Ureter (tissue), 1 donor: ENCODE results near the gene CSTPP1. TPM values are rescaled to one million over a fixed set of nuclear protein-coding genes. Genes with fewer than 3 reads are reported as not detected.
"Not testable (repeated sequence)": the region's sequence is repeated elsewhere in the genome, so short reads cannot be mapped to it uniquely, and the experiment has no call there.

Experiments used
- DNase-seq: peaks from one replicate; pipeline ENCODE4 v3.0.0-alpha.2; 2020; ENCODE audit warnings: low spot score
- total RNA-seq: library from RNA; stranded (reverse); gene quantifications from one replicate; pipeline ENCODE4 v1.2.4, GENCODE V29; 2023
- donor health status: DM: yes; HTN: yes; CAD: no.

Gene CSTPP1
- total RNA-seq, 1 donor from 2014 or later, result 43.0 TPM

- DNase-seq, result no peak
Observed at GRCh38 chr11:46953093-46953492, 16.5 kb downstream of the CSTPP1 start.

DNA sequence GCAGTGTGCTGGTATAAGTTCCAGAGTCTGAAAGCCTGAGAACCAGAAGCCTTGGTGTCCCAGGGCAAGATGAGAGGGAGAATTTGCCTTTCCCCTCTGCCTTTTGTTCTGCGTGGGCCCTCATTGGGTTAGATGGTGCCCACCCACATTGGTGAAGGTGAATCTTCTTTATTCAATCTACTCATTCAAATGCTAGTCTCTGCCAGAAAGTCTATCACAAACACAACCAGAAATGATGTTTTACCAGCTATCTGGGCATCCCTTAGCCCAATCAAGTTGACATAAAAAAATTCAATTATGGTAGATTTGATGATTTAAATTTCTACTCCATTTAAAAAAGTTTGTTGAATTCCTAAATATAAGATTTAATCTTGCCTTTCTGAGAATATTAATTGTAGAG, 22.2 kb downstream of the CSTPP1 start:
- DNase-seq, result no peak

DNA sequence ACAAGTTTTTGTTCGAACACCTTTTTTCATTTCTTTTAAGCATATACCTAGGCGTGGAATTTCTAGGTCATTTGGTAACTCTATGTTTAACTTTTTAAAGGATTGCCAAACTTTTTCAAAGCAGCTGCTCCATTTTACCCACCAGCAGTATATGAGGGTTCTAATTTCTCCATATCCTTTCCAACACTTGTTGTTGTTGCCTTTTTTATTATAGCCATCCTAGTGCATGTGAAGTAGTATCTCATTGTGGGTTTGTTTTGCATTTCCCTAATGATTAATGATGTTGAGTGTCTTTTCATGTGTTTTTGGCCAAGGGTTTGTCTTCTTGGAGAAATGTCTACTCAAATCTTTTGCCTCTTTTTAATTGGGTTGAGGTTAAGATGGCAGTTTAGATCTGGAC, 24.5 kb downstream of the CSTPP1 start:
- no peak for DNase-seq

GRCh38 chr11:46961886-46962285, 25.3 kb downstream of the CSTPP1 start:
- not testable (repeated sequence) for DNase-seq

DNA sequence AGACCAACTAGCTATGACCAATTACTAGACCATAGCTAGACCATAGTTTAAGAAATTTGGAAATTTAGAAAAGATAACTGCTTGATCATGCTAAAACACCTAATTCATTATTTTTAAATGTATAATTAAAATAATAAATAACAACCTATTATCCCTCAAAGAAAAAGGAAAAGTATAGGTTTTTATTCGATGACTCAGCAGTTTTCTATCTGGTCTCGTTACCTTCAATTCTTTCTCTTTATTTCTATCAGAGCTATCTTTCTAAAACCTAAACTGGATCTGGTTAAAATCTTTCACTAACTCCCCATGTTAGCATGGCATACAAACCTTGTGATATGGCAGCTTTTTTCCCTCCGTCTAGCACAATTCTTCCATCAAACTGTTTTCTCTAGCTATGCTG, 27.3 kb downstream of the CSTPP1 start:
- no peak for DNase-seq

GRCh38 chr11:46966773-46967172, 30.2 kb downstream of the CSTPP1 start:
- DNase-seq, result no peak

- DNase-seq, result no peak
Observed at GRCh38 chr11:46967962-46968361, 31.4 kb downstream of the CSTPP1 start.

DNA sequence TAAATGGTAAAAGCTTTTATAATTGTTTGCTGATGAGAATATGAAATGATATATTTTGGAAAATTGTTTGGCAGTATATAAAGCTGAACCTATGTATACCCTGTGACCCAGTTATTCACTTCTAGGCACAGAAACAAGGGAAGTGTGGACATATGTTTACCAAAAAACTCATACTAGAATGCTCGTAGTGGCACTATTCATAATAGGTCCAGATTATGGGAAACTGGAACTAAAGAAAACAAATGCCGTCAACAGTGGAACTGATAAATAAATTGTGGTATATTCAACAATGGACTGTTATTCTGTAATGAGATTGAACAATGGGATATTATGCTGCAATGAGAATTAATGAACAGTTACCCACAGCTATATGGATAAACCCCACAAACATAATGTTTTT, 32.8 kb downstream of the CSTPP1 start:
- DNase-seq, result no peak

- DNase-seq, result no peak
Observed at GRCh38 chr11:46970913-46971625, 34.5 kb downstream of the CSTPP1 start.

DNA sequence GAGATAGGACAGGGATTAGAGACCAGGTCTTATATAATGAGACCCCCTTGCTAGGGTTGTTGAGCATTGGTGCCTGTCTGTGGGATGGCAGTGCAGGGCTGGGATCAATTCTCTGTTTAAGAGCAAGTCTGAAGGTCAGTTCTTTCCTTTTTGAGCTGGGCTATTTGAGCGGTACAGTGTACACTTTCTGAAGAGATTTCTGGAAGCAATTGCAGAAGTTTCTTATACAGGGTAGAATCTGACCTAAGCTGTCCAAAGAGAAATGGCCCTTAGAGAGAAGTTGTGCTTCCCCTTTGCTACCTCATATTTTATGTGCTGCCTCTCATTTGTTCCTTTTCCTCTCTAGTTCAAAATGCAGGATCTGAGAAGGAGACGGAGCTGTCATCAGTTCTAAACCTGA, 35.8 kb downstream of the CSTPP1 start:
- no peak for DNase-seq

DNA sequence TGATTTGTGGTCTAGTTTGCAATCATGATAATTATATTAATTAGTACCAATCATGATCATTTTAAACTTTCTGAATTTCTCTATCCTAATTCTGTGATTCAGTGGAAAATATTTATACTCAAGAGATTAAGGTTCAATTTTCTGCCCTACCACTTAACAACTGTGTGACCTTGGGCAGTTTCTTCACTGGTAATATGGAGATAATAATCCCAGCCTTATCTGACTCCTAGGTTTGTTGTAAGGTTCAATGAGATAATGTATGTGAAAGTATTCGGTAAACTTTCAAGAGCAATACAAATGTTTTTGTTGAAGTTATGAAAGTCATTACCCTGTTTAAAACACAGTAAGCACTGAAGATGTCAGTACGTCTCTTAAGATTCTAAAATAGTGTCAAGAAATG, 36.3 kb downstream of the CSTPP1 start:
- no peak for DNase-seq

GRCh38 chr11:46976182-46976854, 39.8 kb downstream of the CSTPP1 start:
- DNase-seq, result no peak

GRCh38 chr11:46977038-46977813, 40.7 kb downstream of the CSTPP1 start:
- DNase-seq, result no peak

GRCh38 chr11:46978005-46978491, 41.5 kb downstream of the CSTPP1 start:
- DNase-seq, result no peak

DNA sequence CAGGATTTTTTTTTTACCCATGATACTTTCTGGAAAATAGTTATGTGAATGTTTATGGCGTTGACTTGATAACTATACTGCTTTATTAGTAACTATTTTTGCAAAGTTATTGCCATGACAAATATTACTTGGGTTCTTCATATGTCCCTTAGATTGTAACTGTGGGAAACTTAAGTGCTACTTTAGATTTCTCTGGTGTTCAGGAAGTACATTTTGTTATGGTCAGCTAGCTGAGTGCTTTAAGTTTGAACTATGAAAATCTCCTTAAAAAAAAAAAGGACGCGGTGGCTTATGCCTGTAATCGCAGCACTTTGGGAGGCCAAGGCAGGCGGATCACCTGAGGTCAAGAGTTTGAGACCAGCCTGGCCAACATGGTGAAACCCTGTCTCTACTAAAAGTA, 42.8 kb downstream of the CSTPP1 start:
- no peak for DNase-seq

- DNase-seq, result no peak
Observed at GRCh38 chr11:46981436-46981835, 44.9 kb downstream of the CSTPP1 start.

- DNase-seq, result no peak
Observed at GRCh38 chr11:46982797-46983452, 46.4 kb downstream of the CSTPP1 start.

DNA sequence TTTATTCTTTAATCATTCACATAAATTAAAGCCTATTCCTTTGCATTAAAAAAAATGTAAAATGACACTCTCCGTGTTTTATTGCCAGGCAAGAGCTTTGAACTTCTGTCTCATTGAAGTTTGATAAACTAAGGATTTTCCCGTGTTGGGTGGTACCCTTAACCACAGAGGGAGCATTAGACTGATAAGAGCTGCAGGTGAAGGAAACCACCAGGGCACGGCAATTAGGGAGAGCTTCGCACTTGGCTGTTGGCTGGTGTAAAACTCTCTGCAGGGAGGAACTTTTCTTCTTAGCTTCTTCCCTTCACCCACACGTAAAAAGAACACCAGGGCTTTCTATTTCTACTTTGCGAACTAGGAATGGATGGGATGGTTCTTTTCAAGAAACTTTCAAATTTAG, 47.0 kb downstream of the CSTPP1 start:
- DNase-seq, result no peak

GRCh38 chr11:46984548-46984947, 48.0 kb downstream of the CSTPP1 start:
- no peak for DNase-seq

DNA sequence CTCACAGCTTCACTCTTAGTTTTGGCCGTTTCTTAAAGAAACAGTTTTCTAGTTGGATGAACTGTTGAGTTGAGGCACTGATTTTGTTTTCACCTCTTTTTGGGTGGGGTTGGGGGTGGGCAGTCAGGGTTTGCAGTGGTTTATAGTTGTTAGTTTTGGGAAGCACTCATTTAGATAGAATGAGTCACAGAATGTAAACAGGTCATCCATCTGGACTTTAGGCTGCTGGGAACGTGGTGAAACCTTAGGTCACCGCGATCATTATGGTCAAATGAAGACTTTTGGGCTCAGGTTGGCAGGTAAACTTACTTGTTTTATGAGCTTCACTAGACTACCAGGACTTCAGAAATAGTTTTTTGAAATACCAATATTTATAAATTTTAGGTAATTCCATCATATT, 48.4 kb downstream of the CSTPP1 start:
- no peak for DNase-seq

- no peak for DNase-seq
Observed at GRCh38 chr11:46987183-46987582, 50.6 kb downstream of the CSTPP1 start.
